GM19351 (cell line): ENCODE results near the gene DPP10.

ENCODE experiments used
- ATAC-seq: cut with Tn5 transposase; IDR thresholded peaks from one replicate; pipeline ENCODE4 v1.9.1; 2021; ENCODE audit warnings: mild to moderate bottlenecking, moderate library complexity; ENCODE audit not compliant: unreplicated experiment

The DPP10 gene

DNA sequence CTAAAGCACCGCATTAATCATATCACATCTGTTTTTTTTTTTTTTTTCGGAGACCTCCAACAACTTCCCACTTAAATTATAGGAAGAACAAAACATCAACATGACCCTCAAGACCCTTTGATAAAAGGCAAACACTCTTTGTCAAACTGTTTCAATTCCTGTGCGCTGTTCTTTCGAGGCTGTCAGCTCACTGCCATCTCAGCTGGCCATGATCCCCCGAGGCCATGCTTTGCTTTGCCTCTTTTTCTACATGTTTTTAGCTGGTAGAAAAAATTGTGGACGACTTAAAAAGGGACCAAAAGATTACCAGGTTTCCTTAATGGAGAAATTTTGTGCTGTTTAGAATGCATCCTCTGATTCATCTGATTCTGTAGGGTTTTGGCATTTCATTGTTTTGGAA lies 138.2 kb downstream of the DPP10 start:
- no peak for ATAC-seq

DNA sequence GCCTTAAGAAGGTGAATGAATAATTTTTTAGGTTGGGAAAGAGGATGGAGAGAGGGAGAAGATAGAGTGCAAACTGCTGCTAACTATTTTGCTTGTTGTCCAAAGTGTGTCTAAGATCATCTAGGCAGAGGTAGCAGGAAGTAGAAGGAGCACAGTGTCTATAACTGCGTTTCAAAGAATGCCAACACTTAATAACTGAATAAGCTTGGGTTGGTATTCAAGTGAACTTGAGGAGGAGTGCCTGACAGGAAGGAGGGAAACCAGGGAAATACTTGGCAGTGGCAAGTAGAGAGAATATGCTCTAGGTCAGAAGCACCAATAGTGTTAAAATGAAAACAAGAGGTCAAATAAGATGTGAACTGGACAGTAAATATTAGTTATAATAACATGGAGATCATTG lies 155.9 kb downstream of the DPP10 start:
- ATAC-seq = no peak

DNA sequence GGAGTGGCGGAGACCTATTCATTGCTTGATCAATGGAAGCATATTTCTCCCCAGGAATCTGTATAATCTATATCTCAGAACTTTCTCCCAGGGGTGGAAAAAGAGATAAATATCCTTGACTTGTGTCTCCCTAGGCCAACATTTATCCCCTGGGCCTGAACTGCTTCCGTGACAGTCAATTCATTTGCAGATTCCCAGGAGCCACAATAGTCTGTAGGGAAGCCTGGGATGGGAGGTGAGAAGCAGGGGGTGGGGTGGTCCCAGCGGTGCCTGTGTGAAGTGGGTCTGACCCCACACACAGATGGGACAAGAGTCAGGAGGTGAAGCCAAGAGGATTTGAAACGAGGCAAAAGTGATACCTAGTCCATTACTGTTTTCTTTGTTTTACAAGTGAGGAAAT lies 166.8 kb downstream of the DPP10 start:
- no peak for ATAC-seq

DNA sequence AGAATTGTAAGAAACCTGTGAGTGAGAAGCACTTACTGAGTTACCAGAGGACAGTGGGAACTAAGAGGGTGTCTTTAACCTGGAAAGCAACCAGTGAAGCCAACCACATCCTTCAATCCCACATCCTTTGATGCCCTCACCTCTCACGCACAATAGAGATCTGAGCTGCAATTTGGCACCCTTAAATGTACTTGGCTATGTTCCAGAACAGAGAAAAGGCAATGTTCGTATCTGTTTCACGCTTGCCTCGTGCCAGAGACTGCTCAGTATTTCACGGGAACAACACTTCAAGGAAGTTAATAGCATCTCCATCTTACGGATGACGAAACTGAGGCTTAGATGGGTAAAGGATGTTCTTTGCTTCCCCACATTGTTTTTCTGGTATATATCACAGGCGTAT lies 167.4 kb downstream of the DPP10 start:
- ATAC-seq = no peak

DNA sequence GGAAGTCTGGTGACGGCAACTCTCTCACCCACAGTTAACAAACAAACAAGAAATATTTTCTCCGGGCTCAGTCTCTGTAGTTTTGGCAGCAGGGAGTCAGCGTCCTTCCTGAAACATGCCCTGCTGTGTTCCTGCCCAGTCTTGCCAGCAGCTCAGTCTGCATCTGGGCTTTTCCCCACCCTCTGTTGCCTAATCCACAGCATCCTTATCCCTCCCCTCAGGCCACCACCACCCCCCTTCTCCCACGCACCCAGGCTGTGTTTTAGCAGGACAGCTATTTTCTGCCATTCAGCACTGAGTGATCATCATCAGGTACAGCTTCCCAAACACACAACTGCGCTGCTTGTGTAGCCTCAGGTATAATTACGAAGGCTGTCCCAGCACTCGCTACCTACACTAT lies 168.2 kb downstream of the DPP10 start:
- ATAC-seq = no peak

DNA sequence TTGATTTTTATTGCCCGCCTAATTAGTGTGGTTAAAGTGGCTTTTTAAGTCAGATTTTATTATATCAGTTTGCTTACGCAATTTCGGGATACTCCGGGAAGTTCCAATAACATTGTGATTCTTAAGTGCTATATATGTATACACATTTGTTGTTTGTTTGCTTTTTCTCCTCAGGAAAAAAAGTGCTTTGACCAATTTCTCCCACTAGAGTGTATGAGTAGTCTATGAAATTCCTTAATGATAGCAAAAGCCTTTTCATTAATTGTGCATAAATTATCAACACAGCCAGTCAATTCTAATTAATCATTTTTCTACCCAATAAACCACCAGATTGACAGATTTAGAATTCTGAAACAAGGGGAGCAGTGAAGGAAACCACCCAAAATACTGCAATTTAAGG lies 172.2 kb downstream of the DPP10 start:
- no peak for ATAC-seq

DNA sequence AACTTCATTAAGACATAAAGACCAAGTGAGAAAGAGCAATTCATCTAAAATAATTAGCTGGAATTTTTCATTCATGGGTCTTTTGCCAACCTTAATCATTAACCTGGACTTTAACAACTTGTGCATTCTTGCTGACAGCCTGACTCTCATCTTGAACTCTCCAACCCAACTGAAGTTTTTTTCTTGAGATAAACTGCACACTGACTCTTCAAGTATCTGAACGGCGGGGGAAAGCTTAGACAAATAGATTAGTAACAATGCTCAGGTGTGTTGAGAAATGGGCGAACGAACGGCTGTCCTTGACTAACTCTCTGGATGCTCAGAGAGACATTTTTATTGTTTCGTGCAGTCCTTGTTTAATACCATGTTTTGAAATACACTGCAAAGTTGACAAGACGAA lies 186.0 kb downstream of the DPP10 start:
- ATAC-seq = no peak

DNA sequence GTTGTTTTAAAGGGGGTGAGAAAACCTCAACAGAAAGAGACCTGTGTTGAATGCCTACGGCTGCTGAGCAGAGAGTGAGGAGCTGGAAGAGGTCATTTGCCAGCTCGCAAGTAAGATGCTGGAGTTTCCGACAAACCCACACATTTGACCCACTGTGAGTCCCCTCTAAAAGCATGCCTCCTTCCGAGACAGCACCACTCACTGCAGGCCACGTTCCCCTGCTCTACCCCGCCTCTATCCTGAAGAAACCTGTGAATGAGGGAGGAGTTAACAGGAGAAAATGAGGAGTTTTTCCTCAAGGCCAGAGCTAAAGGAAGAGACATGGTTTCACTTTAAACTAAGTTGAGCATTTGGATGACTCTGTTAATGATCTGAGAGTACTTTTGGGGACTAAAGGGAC lies 188.7 kb downstream of the DPP10 start:
- no peak for ATAC-seq

DNA sequence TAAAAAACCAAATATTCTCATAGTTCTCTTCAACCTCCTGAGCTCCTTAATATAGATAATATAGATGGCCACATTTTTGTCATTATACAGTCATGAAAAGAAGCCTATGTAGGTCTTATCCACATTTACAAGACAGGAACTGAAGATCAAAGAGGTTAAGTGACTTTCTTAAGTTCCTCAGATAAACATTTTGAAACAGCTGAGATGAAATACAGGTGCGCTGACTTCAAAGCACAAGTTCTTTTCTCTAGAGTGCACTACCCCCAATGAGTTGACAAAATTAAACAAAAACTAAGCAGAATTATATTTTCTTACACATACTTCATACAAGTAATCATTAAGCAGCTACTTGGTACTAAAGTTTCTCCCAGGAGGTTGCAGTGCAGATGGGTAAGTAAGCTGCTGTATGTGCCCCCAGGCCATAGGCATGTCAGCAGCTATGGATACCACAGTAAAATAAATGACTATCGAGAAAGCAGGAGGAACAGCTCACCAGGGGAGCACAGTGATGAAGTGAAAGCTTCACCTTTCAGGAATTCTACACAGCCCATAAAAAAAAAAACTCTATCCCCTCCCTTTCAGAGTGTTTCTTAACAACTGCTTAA lies 199.8 kb downstream of the DPP10 start:
- ATAC-seq = no peak

DNA sequence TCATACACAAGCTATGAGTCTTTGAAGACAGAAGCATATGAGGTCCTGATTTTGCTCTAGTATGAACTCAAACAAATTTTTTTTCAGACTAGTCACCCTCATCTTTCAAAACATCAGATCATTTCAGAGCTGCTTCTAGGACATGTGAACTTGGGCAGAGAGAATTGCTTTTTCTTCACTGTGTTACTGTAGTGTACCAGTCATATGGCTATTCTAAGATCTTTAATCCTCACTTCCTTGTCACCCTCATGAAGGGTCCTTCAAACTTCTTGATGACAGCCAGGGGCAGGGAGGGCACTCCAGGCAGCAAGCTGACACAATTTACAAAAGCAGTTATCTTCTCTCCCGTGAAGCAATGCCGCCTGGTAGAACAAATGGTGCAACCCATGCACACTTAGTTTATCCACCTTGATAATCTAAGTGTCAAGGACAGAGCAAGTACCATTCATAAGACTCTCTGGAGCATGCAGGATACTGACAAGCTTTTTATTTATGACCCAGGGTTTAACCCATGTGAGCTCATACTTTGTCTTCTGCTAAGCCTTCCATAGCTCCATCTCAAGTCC lies 200.6 kb downstream of the DPP10 start:
- ATAC-seq = no peak

DNA sequence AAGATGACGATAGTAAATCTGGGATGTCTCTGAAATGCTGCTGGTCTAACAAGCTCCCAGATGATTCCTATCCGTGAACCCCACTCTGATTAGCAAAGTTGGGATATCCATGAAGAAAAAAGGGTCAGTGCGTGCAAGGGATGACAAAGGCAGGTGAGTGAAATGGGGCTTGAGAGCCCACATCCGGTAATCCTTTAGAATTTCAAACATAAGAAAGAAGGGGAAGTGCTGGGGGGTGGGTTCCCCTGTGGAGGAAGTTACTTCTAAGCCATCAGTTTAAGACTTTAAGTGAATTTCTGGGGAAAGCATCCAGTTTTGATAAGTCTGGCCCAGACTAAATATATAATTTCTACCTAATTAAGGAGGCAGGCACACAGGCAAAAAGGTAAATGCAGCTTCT lies 209.5 kb downstream of the DPP10 start:
- no peak for ATAC-seq

DNA sequence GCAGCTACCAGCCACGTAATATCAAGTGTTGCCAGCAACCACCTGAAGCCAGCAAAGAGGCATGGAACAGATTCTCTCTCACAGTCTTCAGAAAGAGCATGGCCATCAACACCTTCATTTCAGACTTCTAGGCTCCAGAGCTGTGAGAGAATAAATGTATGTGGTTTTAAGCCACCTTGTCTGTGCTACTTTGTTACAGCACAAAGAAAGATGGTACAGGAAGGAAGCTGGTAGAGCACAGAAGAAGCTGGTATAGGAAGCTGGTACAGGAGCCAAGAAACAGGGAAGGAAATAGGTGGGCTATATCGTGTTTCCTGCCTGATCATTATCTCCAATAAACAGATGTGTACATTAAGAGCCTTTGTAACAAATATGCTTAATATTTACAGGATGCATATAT lies 217.4 kb downstream of the DPP10 start:
- ATAC-seq = no peak

DNA sequence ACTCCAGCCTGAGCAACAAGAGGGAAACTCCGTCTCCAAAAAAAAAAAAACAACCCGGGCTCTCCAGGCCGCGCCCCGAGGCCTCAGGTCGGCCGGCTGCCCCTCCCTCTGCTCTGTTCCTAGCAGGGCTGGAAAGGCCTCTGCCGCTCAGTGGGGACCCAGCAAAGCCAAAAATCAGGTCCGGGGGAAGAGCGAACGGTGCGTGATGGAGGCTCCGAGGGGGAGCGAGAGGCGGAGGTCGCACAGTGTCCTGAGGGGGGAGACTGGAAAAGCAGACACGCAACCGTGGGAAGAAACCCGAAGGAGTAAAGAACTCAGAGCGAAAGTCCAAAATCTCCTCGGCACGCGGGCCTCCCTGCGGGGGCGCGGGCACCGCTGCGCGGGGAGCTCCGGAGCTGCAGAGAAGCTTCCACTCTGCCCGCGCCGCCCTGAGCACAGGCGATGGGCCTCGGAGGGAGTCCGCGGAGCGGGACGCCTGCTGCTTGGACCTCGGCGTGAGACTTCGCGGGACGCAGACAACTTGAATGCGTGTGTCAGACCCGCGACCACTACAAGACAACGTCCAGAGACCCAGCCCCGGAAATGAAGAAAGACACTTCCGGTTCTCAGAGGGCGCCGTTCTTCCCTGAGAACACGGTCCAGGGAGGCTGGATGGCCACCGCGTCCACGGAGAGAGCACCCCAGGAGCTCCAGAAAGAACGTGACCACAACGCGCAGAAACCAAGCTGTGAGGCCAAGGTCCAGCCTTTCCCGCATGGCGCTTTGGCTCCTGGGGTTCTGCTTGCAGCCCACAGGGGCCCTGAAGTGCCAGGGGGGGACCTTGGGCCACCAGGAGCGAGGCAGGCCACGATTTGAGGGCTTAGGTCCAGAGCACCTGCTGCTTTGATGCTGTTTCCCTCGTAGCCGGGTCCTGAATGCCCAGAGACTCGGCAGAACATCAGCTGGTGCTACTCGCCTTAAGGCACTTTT lies 219.8 kb downstream of the DPP10 start:
- no peak for ATAC-seq

DNA sequence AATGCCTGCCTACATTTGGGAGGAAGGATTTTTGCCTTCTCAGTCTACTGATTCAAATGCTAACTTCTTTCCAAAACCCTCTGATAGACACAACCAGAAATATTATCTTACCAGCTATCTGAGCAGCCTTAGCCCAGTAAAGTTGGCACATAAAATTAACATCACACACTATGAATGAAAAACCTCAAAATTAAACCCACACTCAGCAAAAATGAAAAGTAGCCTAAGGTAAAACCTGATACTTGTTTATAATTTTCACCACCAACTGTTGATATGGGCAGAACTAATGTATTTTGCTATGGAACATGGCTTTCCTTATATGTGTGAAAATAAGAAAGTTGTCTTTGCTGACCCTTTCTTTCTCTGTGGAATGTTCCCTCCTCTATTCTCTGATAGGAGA lies 226.0 kb downstream of the DPP10 start:
- ATAC-seq = no peak

DNA sequence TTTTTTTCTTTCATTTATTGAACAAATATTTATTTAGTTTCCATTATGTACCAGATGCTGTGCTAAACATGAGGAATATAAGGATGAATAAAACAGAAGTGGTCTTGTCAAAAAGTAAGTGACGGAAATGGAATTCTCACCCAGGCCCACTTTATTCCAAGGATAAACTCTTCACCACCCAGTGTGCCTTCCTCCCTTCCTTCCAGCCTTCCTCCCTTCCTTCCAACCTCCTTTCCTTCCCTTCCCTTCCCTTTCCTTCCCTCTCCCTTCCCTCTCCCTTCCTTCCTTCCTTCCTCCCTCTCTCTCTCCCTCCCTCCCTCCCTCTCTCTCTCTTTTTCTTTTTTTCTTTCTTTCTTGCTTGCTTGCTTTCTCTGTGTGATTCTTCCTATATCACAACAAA lies 240.8 kb downstream of the DPP10 start:
- no peak for ATAC-seq

DNA sequence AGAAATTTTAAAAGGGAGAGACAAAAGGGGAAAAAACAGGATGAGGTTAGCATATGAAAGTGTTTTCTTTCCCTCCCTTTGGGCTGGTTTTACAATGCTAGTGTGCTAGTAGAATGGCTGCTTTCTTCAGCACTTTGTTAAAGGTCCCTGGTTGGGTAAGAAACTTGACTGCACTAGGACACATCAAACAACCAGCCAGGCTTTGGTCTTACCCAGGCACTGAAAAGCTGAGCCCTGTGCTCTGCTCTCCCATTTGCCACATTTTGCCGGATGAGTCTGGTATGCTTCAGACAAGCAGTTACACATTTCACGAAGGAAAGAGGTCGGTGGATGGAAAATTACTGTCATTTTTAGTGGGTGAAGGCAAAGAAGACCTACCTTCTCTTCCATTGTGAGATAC lies 242.0 kb downstream of the DPP10 start:
- no peak for ATAC-seq

DNA sequence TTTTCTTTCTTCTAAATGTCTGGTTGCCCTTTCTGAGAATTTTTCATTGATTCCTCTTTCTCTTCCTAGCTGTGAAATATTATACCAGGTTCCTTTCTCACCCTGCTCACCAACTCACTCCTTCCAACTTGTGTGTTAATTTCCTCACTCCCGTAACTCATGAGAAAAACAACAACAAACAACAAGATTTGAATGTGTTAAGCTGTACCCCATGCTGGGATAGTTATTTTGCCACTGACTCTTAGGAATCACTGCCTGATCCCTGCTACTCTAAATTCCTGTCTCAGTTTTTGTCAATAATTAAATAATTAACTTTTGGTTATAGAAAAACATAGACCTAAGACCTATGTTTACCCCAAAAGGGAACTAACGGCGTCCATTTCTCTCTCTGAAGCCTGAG lies 242.7 kb downstream of the DPP10 start:
- no peak for ATAC-seq

DNA sequence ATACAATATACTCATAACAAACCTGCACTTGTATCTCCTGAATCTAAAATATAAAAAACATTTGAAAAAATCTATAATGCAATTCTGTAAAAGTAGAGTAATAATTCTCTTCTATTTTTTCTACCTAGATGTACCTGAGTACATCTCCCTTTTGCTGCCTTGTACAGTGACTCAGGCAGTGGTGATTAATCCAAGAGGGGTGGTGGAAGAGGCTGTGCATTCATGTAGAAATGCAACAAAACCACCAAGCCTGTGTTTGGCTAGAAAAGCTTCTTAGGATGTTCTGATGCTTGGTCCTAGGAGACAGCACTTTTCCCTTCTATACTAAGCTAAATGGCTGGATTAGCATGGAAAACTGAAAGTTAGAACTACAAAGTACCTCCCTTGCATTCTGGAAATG lies 245.8 kb downstream of the DPP10 start:
- ATAC-seq = no peak

DNA sequence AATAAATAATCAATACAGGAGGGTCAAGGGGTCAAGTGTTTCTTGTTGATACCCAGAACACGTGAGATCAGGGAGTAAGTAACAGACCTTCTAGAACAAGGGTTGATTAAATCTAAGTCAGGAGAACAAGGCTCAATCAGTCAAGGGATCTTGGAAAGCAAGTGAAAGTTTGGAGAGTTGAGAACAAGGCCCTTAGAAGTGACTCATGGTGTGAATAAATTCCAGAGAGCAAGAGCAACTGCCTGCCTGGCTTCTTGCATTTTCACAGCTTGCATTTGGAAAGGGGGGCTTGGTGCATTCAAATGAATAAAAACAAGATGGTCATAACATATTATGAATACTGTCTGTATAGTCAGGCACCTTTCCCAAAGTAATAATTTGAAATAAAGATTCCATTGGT lies 256.1 kb downstream of the DPP10 start:
- no peak for ATAC-seq

DNA sequence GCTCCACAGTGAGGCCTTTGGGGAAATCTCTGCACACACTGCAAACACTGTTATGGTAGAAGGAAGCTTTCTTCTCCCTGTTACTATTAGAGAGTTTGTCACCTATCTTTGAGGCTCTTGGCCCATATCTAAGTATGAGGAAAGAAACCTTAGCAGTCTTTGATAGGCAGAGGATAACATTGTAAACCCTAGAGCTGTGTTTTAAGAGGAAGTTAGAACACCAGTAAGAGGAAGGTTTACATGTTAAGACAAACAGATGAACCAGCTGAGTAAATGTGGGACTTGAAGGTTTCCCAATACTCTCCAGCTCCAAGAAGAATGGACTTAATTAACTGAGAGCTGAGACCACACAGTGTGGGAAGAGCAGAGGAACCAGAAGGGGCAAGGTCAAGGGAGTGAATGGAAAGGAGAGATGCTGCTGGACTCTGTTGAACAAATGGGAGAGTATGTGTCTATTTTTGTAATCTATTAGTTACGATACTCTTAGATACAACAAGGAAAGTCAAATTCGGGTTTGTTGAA lies 257.0 kb downstream of the DPP10 start:
- no peak for ATAC-seq

DNA sequence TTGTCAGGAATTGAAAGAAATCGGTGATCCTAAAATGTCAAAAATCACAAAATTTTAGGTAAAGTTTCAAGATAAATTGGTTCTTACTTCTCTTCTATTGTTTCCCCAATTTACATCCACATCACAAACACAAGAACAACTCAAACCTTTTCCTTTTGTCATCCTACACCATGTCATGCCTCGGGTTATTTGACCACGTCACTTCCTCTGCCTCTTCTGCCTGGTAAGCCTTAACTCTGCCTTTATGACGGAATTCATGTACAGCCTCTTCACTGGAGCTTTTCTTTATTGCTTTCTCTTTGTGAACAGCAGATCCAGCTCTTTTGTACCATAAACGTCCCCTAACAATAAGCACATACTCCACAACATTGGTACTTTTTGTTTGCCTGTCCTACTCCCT lies 258.0 kb downstream of the DPP10 start:
- no peak for ATAC-seq
